GM18508 (cell line): ENCODE data around the gene SPATA32.

ENCODE experiments used
- ATAC-seq: cut with Tn5 transposase; IDR thresholded peaks from one replicate; pipeline ENCODE4 v1.9.1; 2021; ENCODE audit warnings: moderate number of reproducible peaks; ENCODE audit not compliant: insufficient read depth, unreplicated experiment

SPATA32 gene

GRCh38 chr17:45222014-45222288, 39.9 kb downstream of the SPATA32 start:
- no peak for ATAC-seq

GRCh38 chr17:45221081-45222013, 40.5 kb downstream of the SPATA32 start, which contains the start of gene FMNL1:
TSS of gene FMNL1 (plus strand) at chr17:45221885. CDS start at chr17:45222125, 240 bp downstream.
- no peak for ATAC-seq

- no peak for ATAC-seq
These were observed 41.8 kb downstream of the SPATA32 start for GRCh38 chr17:45220079-45220478.

- ATAC-seq, result no peak
These were observed 42.8 kb downstream of the SPATA32 start for GRCh38 chr17:45218895-45219661.
